ENCODE results near the gene ZNF383.
"Not testable (repeated sequence)": the region's sequence is repeated elsewhere in the genome, so short reads cannot be mapped to it uniquely, and the experiment has no call there.

The ZNF383 gene

GRCh38 chr19:37284020-37284419 lies 66.0 kb downstream of the ZNF383 start:
- in situ Hi-C loops (cut with HindIII; ENCODE audit: low pct_ligation_motif_present, low pct_unique_long_range_greater_than_20kb, low sequenced_read_pairs); DNase-seq: not testable (repeated sequence)

DNA sequence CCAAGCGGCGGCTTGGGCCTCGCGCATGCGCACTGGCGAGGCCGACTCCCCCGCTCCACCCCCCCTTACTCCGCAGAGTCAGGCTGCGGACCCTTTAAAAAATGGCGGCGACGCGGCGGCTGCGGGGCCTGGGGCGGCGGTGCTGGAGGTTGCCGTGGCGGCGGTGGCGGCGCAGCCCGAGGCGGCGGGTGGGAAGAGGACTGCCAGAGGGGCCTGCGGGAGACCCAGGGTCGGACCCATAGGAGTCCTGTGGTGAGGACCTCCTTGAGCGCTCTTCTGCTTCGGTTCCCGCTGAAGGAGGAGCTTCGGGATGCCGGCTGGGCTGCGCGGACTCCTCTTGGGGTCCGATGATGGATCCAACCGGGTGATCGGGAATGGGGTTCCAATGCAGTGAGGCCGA lies 71.2 kb downstream of the ZNF383 start:
- DNase-seq; in situ Hi-C loops (cut with HindIII; ENCODE audit: low pct_ligation_motif_present, low pct_unique_long_range_greater_than_20kb, low sequenced_read_pairs): not testable (repeated sequence)

DNA sequence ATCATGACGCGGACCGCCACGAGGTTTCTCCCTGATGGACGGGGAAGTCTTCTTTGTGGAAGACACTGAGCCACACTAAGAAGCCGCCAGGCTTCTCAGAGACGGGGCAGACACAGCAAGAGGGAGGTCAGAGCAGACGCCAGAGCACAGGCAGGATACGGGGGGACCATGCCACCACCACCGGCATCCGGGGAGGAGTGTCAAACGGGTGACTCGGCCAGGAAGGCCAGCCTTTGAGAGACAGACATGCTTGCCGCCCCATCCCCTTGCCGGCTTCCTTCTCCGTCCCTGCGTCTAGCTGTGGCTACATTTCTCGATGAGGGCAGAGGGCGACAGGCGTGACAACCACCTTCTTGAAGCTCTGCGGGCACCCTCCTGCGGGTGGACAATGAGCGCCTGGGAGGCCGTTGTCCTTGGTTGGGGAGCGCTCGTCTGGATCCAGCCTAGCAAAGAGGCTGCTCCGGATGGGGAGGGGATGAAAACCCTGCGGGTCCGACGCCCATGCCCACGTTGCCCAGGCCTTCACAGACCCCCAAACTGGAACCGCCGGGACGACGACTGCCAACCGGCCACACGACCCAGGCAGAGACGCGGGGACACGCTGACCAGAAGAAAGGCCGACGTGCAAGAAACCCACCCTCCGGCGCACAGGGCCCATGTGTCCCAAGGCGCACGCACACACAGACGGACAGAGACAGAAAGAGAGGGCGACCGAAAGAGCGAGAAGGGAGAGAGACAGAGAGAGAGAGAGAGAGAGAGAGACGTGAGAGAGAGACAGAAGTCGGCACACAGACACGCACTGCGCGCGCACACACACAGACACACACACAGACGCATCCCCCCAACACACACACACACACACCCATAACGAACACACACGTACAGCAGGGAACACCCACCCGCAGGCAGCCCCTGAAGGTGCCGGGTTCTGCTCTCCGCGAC lies 75.3 kb downstream of the ZNF383 start:
- in situ Hi-C loops (cut with HindIII; ENCODE audit: low pct_ligation_motif_present, low pct_unique_long_range_greater_than_20kb, low sequenced_read_pairs); DNase-seq: not testable (repeated sequence)

- in situ Hi-C loops (cut with HindIII; ENCODE audit: low pct_ligation_motif_present, low pct_unique_long_range_greater_than_20kb, low sequenced_read_pairs); DNase-seq: not testable (repeated sequence)
Measured at GRCh38 chr19:37294246-37294645, 76.2 kb downstream of the ZNF383 start.

Measured in ACHN (cell line).